Muscle layer of duodenum (tissue), 2 donors: ENCODE measurements around the gene OXCT2.
"Not testable (repeated sequence)": the region's sequence is repeated elsewhere in the genome, so short reads cannot be mapped to it uniquely, and the experiment has no call there.

Experiments
- H3K27ac ChIP-seq: one replicate; pipeline ENCODE4 v1.7.0; 2013; ENCODE audit warnings: mild to moderate bottlenecking, low read length
- H3K27me3 ChIP-seq: one replicate; pipeline ENCODE4 v1.7.0; 2013; ENCODE audit warnings: low read depth, mild to moderate bottlenecking, control low read depth, low read length
- H3K36me3 ChIP-seq, 2 donors: one replicate each; pipeline ENCODE4 v1.7.0; 2013; ENCODE audit warnings: low read length in 2 of 2, control low read depth in 1 of 2, mild to moderate bottlenecking in 1 of 2; ENCODE audit not compliant: insufficient read depth in 2 of 2, control insufficient read depth in 1 of 2
- H3K4me1 ChIP-seq, 2 donors: one replicate each; pipeline ENCODE4 v1.7.0; 2013; ENCODE audit warnings: low read length in 2 of 2, mild to moderate bottlenecking in 2 of 2, control low read depth in 1 of 2, moderate library complexity in 1 of 2; ENCODE audit not compliant: insufficient read depth in 2 of 2, control insufficient read depth in 1 of 2
- H3K4me3 ChIP-seq, 2 donors: one replicate each; pipeline ENCODE4 v1.7.0; 2013; ENCODE audit warnings: low read length in 2 of 2, low read depth in 1 of 2, mild to moderate bottlenecking in 1 of 2
- H3K9me3 ChIP-seq, 2 donors: one replicate each; pipeline ENCODE4 v1.7.0; 2013; ENCODE audit warnings: low read length in 2 of 2, control low read depth in 1 of 2, mild to moderate bottlenecking in 1 of 2; ENCODE audit not compliant: control insufficient read depth in 1 of 2
- donor health status: healthy.

OXCT2 gene

GRCh38 chr1:39786303-39787107 is 15.4 kb upstream of the OXCT2 start:
- not testable (repeated sequence) for H3K36me3 ChIP-seq, H3K27ac ChIP-seq, H3K4me3 ChIP-seq, H3K9me3 ChIP-seq, H3K27me3 ChIP-seq
- peaks cover 0 to 12% of the 10 kb centered on the region in 2 donors for H3K4me1 ChIP-seq

DNA sequence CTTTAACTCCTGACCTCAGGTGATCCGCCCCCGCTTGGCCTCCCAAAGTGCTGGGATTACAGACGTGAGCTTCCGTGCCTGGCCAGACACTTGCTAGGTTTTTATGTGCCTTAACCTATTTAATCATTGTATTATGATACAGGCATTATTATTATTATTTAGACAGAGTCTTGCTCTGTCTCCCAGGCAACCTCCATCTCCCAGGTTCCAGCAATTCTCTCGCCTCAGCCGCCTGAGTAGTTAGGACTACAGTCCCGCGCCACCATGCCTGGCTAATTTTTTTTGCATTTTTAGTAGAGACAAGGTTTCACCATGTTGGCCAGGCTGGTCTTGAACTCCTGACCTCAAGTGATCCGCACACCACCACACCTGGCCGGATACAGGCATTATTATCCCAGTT is 11.5 kb upstream of the OXCT2 start:
- H3K4me1 ChIP-seq, H3K4me3 ChIP-seq, H3K9me3 ChIP-seq, H3K36me3 ChIP-seq, H3K27me3 ChIP-seq, H3K27ac ChIP-seq: not testable (repeated sequence)

- Histone ChIP-seq H3K27ac (no peak overlapping the region), H3K27me3 (peaks cover under 1% of the 10 kb centered on the region), H3K4me3 (no peak overlapping the region), H3K36me3 (no peaks in the 10 kb centered on the region), H3K4me1 (no peaks in the 10 kb centered on the region), H3K9me3 (no peaks in the 10 kb centered on the region)
These were observed 11.0 kb upstream of the OXCT2 start for GRCh38 chr1:39782103-39782502.

GRCh38 chr1:39781349-39781715 is 10.2 kb upstream of the OXCT2 start:
- H3K9me3 ChIP-seq, result no peaks in the 10 kb centered on the region
- no peaks in the 10 kb centered on the region for H3K36me3 ChIP-seq
- H3K27me3 ChIP-seq, result no peaks in the 10 kb centered on the region
- no peak overlapping the region for H3K27ac ChIP-seq
- H3K4me3 ChIP-seq, result no peak overlapping the region
- H3K4me1 ChIP-seq, result no peaks in the 10 kb centered on the region

DNA sequence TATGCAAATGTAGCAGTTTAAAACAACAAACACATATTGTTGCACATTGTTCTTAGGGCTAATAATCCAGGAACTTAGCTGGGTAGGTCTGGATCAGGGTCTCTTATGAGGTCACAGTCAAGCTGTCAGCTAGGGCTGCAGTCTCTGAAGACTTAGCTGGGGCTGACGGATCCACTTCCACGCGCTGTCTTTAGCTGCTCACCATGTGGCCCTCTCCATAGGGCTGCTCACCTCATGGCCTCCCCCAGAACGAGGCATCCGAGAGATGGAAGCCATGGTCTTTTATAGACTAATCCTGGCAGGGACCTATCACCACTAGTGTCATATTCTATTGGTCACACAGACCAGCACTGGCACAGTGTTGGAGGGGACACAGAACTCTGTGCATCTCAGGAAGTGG is 8.7 kb upstream of the OXCT2 start:
- no peaks in the 10 kb centered on the region for H3K27me3 ChIP-seq
- no peaks in the 10 kb centered on the region for H3K9me3 ChIP-seq
- H3K4me3 ChIP-seq, result no peak overlapping the region
- no peaks in the 10 kb centered on the region for H3K4me1 ChIP-seq
- H3K27ac ChIP-seq, result no peak overlapping the region
- H3K36me3 ChIP-seq, result no peaks in the 10 kb centered on the region

DNA sequence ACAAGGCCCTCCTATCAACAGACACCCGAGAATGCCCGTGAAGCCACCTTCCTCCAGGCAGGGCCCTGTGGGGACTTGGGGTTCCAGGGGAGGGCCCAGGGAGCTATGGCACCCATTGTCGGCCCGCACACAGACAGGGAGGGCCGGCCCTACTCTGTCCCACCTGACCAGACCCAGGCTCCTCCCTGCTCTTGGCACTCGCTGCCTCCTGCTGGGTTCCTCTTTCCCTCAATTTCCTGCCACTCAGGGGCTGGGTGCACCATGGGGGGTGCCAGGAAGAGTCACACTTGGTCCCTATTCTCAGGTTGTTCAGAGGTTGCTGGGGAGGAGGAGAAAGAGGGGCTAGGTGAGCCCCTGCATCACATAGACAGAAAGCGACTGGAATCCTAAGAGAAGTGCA is 8.0 kb upstream of the OXCT2 start:
- Histone ChIP-seq H3K36me3 (no peaks in the 10 kb centered on the region), H3K9me3 (no peaks in the 10 kb centered on the region), H3K4me1 (no peaks in the 10 kb centered on the region), H3K27ac (no peak overlapping the region), H3K4me3 (no peak overlapping the region), H3K27me3 (no peaks in the 10 kb centered on the region)

DNA sequence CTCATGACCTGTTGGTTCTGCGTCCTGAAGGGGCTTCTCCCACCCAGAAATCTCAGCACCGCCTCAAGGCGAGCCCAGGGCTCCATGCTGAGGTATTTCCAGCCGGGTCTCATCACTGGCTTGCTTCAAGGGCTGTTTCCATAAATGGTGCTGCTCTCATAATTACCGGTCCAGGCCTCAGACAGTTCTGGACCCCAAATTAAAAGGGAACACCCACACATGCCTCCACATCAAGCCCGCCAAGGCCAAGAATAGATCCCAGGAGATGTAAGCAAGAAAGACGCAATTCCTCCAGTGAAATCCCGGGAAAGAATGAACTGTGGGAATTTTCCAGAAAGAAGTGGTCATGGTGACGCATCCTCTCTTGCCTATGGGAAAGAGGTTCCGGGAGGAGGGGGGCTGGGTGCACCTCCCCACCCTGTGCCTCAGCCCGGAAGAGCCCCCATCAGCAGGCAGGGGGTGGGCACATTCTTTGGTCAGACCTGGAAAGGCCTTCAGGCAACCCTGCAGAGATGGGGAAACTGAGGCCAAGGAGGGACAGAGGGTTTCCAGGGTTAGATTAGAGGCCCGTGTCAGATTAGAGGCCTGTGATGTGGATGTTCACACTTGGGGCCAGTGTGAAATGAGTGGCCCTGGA is 7.4 kb upstream of the OXCT2 start:
- not testable (repeated sequence) for H3K4me3 ChIP-seq, H3K27me3 ChIP-seq, H3K4me1 ChIP-seq, H3K36me3 ChIP-seq, H3K9me3 ChIP-seq, H3K27ac ChIP-seq

- not testable (repeated sequence) for H3K4me1 ChIP-seq, H3K9me3 ChIP-seq, H3K4me3 ChIP-seq, H3K27ac ChIP-seq, H3K36me3 ChIP-seq, H3K27me3 ChIP-seq
These were observed 6.7 kb upstream of the OXCT2 start for GRCh38 chr1:39777896-39778295.

DNA sequence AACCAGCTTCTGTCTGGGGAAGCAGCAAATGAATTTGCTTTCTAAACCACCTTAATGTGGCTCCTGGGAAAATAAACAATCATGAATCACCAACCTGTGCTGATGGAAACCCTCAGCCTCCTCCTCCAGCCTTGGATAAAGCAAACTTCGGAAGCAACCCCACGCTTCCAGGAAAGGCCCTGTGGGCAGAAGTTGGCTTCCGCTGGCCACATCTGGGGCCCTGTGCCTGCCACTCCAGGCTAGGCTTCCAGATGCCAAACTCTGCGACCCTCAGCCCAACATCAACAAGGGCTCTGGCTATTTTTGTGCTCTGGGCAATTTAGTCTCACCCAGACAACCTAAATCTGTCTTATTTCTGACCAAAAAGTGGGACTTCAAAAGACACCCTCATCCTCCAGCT is 6.2 kb upstream of the OXCT2 start:
- Histone ChIP-seq H3K27ac (no peak overlapping the region), H3K36me3 (no peaks in the 10 kb centered on the region), H3K4me3 (no peak overlapping the region), H3K27me3 (no peaks in the 10 kb centered on the region), H3K4me1 (no peaks in the 10 kb centered on the region), H3K9me3 (no peaks in the 10 kb centered on the region)

DNA sequence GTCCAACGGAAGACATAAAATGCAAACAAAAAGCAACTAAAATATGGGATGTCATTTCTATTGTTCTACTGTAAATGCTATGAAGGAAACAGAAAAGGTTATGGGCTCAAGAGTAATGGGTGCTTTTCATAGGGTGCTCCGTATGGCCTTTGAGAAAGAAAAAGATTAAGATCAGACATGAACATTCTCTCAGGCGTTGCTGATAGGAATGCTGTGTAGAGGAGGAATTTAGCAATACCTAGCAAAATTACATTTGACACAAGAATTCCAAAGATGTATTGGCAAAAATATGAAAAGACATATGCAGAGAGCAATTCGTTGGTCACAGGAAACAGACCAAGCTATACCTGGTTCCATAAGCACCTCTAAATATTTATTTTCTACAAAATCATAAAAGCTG is 5.7 kb upstream of the OXCT2 start:
- H3K27me3 ChIP-seq, result no peaks in the 10 kb centered on the region
- H3K9me3 ChIP-seq, result no peaks in the 10 kb centered on the region
- H3K36me3 ChIP-seq, result no peaks in the 10 kb centered on the region
- H3K4me1 ChIP-seq, result no peaks in the 10 kb centered on the region
- no peak overlapping the region for H3K27ac ChIP-seq
- H3K4me3 ChIP-seq, result no peak overlapping the region

- H3K27ac ChIP-seq, result no peak overlapping the region
- H3K36me3 ChIP-seq, result no peaks in the 10 kb centered on the region
- H3K4me3 ChIP-seq, result no peak overlapping the region
- no peaks in the 10 kb centered on the region for H3K9me3 ChIP-seq
- H3K4me1 ChIP-seq, result no peaks in the 10 kb centered on the region
- no peaks in the 10 kb centered on the region for H3K27me3 ChIP-seq
These were observed 5.2 kb upstream of the OXCT2 start for GRCh38 chr1:39776400-39776713.
